Breast epithelium (tissue), 3 donors: ENCODE results near the gene PPFIA3.

Experiments used
- CTCF ChIP-seq, 3 donors: fragments of 450-650 bp; IDR thresholded peaks; one replicate each; pipeline ENCODE4 v1.5.1; 2016 to 2017; ENCODE audit warnings: antibody characterized with exemption in 3 of 3, mild to moderate bottlenecking in 3 of 3, moderate library complexity in 3 of 3
- POLR2A ChIP-seq: fragments of 450-650 bp; IDR thresholded peaks from one replicate; pipeline ENCODE4 v1.6.1; 2016; ENCODE audit warnings: antibody characterized with exemption, mild to moderate bottlenecking, moderate library complexity
- POLR2AphosphoS5 ChIP-seq, 3 donors: sonication (generic); formaldehyde crosslinking; IDR thresholded peaks; one replicate each; pipeline ENCODE4 v1.6.1; 2017; ENCODE audit warnings: antibody characterized with exemption in 3 of 3

- TF ChIP-seq CTCF (IDR thresholded peaks at IDR 0.05): no peak
- no peak for TF ChIP-seq POLR2A
- TF ChIP-seq POLR2AphosphoS5 (IDR thresholded peaks at IDR 0.05): no peak
These were observed 1.4 kb upstream of the PPFIA3 start for GRCh38 chr19:49117677-49118564.
